Daoy (cell line): ENCODE results near the gene NARS2. TPM values are rescaled to one million over a fixed set of nuclear protein-coding genes. Genes with fewer than 3 reads are reported as not detected.

Source experiments
- total RNA-seq: library from RNA; depleted of rRNA; stranded (reverse); fragments of >200 nt; shearing (Covaris generic); gene quantifications from 2 replicates; pipeline ENCODE4 v1.2.3, GENCODE V29; 2014; rRNA removed

Gene NARS2
- total RNA-seq, 1 experiment from 2014 or later: 35.8 TPM

Other genes with a start within 250 kb of the NARS2 start
- gene GAB2, start 157.0 kb downstream of the NARS2 start, total RNA-seq: 0.98 and 1.9 TPM in 2 replicates